ENCODE data around the gene CHRNB4. TPM values are rescaled to one million over a fixed set of nuclear protein-coding genes. Genes with fewer than 3 reads are reported as not detected.

The CHRNB4 gene
- total RNA-seq, 1 donor from 2014 or later, result 0.10 TPM

- Mint-ChIP-seq H3K4me3 (ENCODE audit: unreplicated experiment) (no peak overlapping the region), H3K36me3 (ENCODE audit: low read depth) (no peaks in the 10 kb centered on the region), H3K9me3 (ENCODE audit: low read depth) (no peaks in the 10 kb centered on the region), H3K4me1 (ENCODE audit: low read depth) (peaks cover 21% of the 10 kb centered on the region), H3K27me3 (ENCODE audit: low read depth) (peaks cover 35% of the 10 kb centered on the region), H3K27ac (ENCODE audit: unreplicated experiment) (no peak overlapping the region)
- TF ChIP-seq CTCF (IDR thresholded peaks at IDR 0.05), result peak; percentile 91
- no peak for DNase-seq (ENCODE audit: low spot score)
These were observed 22.5 kb downstream of the CHRNB4 start for GRCh38 chr15:78618490-78618934.

GRCh38 chr15:78618064-78618463 is 22.9 kb downstream of the CHRNB4 start:
- Mint-ChIP-seq H3K27me3 (ENCODE audit: low read depth) (peaks cover 31% of the 10 kb centered on the region), H3K36me3 (ENCODE audit: low read depth) (no peaks in the 10 kb centered on the region), H3K9me3 (ENCODE audit: low read depth) (no peaks in the 10 kb centered on the region), H3K27ac (ENCODE audit: unreplicated experiment) (no peak overlapping the region), H3K4me3 (ENCODE audit: unreplicated experiment) (no peak overlapping the region), H3K4me1 (ENCODE audit: low read depth) (peaks cover 21% of the 10 kb centered on the region)
- no peak for DNase-seq (ENCODE audit: low spot score)
- TF ChIP-seq CTCF (IDR thresholded peaks at IDR 0.05), result no peak

DNA sequence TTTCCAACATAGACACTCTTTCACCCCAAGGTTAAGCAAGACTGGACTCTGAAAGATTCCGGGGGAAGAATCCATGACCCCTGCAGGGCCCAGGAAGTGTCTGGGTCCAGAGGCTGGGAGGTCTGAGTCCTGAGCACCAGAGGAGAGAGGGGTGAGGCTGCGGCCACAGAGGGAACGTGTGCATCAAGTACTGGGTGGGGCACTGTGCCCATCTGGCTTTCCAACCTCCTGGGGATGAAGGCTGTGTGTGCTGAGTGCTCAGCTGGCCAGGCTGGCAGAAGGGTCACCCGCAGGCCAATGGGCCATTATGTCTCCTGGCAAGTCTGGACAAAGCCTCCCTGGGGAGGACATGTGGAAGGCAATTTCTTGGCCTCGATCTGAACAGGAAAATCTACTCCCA is 23.5 kb downstream of the CHRNB4 start:
- no peaks in the 10 kb centered on the region for H3K36me3 Mint-ChIP-seq (ENCODE audit: low read depth)
- DNase-seq (ENCODE audit: low spot score), result no peak
- no peak overlapping the region for H3K4me3 Mint-ChIP-seq (ENCODE audit: unreplicated experiment)
- TF ChIP-seq CTCF (IDR thresholded peaks at IDR 0.05), result no peak
- H3K27me3 Mint-ChIP-seq (ENCODE audit: low read depth), result peaks cover 29% of the 10 kb centered on the region
- H3K4me1 Mint-ChIP-seq (ENCODE audit: low read depth), result peaks cover 21% of the 10 kb centered on the region
- no peak overlapping the region for H3K27ac Mint-ChIP-seq (ENCODE audit: unreplicated experiment)
- H3K9me3 Mint-ChIP-seq (ENCODE audit: low read depth), result no peaks in the 10 kb centered on the region

DNA sequence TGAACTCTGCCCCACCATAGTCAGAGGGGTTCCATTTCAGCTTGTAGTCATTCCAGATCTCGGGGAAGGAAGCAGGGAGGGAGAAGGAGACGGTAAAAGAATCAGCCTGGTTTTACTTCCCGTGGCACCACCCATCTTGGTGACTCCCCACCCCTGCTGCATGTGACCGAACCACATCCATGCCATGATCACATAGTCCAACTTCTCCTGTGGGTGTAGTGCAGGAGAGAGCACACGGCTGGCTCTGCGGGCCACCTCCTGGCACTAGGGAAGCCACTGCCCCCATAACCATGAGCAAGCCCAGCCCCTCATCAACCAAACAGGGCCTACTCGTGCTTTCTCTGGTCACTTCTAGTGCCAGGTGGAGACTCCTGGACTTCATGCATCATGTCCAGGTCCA is 23.9 kb downstream of the CHRNB4 start:
- no peak for TF ChIP-seq CTCF (IDR thresholded peaks at IDR 0.05)
- Mint-ChIP-seq H3K36me3 (ENCODE audit: low read depth) (no peaks in the 10 kb centered on the region), H3K9me3 (ENCODE audit: low read depth) (no peaks in the 10 kb centered on the region), H3K4me1 (ENCODE audit: low read depth) (peaks cover 21% of the 10 kb centered on the region), H3K4me3 (ENCODE audit: unreplicated experiment) (no peak overlapping the region), H3K27me3 (ENCODE audit: low read depth) (peaks cover 24% of the 10 kb centered on the region), H3K27ac (ENCODE audit: unreplicated experiment) (no peak overlapping the region)
- DNase-seq (ENCODE audit: low spot score), result no peak

- H3K4me1 Mint-ChIP-seq (ENCODE audit: low read depth), result peaks cover 21% of the 10 kb centered on the region
- H3K9me3 Mint-ChIP-seq (ENCODE audit: low read depth), result no peaks in the 10 kb centered on the region
- no peak overlapping the region for H3K27ac Mint-ChIP-seq (ENCODE audit: unreplicated experiment)
- H3K27me3 Mint-ChIP-seq (ENCODE audit: low read depth), result peaks cover 20% of the 10 kb centered on the region
- DNase-seq (ENCODE audit: low spot score), result no peak
- no peak overlapping the region for H3K4me3 Mint-ChIP-seq (ENCODE audit: unreplicated experiment)
- H3K36me3 Mint-ChIP-seq (ENCODE audit: low read depth), result no peaks in the 10 kb centered on the region
- TF ChIP-seq CTCF (IDR thresholded peaks at IDR 0.05), result no peak
These were observed 24.5 kb downstream of the CHRNB4 start for GRCh38 chr15:78616506-78616905.
